Fibroblast of lung (primary cell): ENCODE results near the gene FREM1. TPM values are rescaled to one million over a fixed set of nuclear protein-coding genes. Genes with fewer than 3 reads are reported as not detected.

Experiments
- DNase-seq, 2 donors: peaks; one replicate each; pipeline versions ENCODE4 v3.0.0 to v3.0.0-alpha.2; 2010; ENCODE audit warnings: low read depth in 2 of 2
- H2AFZ ChIP-seq: 2 replicates; pipeline ENCODE4 v1.5.1; 2012; ENCODE audit warnings: low read length, control low read depth, inconsistent platforms
- H3K27ac ChIP-seq: 2 replicates; pipeline ENCODE4 v1.5.1; 2011; ENCODE audit warnings: low read length, control low read depth; ENCODE audit not compliant: insufficient read depth
- H3K27me3 ChIP-seq: 2 replicates; pipeline ENCODE4 v1.5.1; 2011; ENCODE audit warnings: mild to moderate bottlenecking, low read length; ENCODE audit not compliant: control insufficient read depth, insufficient read depth
- H3K36me3 ChIP-seq: 2 replicates; pipeline ENCODE4 v1.5.1; 2011; ENCODE audit warnings: low read length; ENCODE audit not compliant: control insufficient read depth, insufficient read depth
- H3K4me1 ChIP-seq: 2 replicates; pipeline ENCODE4 v1.5.1; 2011; ENCODE audit warnings: low read length; ENCODE audit not compliant: control insufficient read depth, insufficient read depth; ENCODE audit errors: extremely low read depth
- H3K4me2 ChIP-seq: 2 replicates; pipeline ENCODE4 v1.5.1; 2011; ENCODE audit warnings: low read length, control low read depth; ENCODE audit not compliant: insufficient read depth; ENCODE audit errors: extremely low read depth
- H3K4me3 ChIP-seq, 4 experiments: fragments of 200-600 bp in 1 of 4; sonication (generic) in 1 of 4; replicated peaks in 1 of 4; 2 replicates each; pipeline ENCODE4 v1.5.1; 2011 to 2016; ENCODE audit warnings: low read length in 4 of 4, low read depth in 3 of 4, mild to moderate bottlenecking in 3 of 4, control low read depth in 2 of 4, inconsistent platforms in 1 of 4, mixed read lengths in 1 of 4; ENCODE audit not compliant: insufficient read depth in 1 of 4; ENCODE audit errors: control extremely low read depth in 1 of 4
- H3K79me2 ChIP-seq: 2 replicates; pipeline ENCODE4 v1.5.1; 2012; ENCODE audit warnings: mild to moderate bottlenecking, low read length, inconsistent platforms; ENCODE audit not compliant: control insufficient read depth, insufficient read depth
- H3K9ac ChIP-seq: 2 replicates; pipeline ENCODE4 v1.5.1; 2011; ENCODE audit warnings: mild to moderate bottlenecking, low read length, control low read depth; ENCODE audit not compliant: insufficient read depth
- H3K9me3 ChIP-seq: 2 replicates; pipeline ENCODE4 v1.5.1; 2012; ENCODE audit warnings: low read depth, low read length; ENCODE audit not compliant: control insufficient read depth, insufficient read depth
- H4K20me1 ChIP-seq: 2 replicates; pipeline ENCODE4 v1.5.1; 2011; ENCODE audit warnings: low read length; ENCODE audit not compliant: control insufficient read depth, insufficient read depth; ENCODE audit errors: extremely low read depth
- CTCF ChIP-seq, 2 donors: IDR thresholded peaks in 1 of 2; conservative IDR thresholded peaks in 1 of 2; 1 replicate in 1 of 2; 2 replicates in 1 of 2; pipeline ENCODE4 v1.5.1; 2011 to 2012; ENCODE audit warnings: low read length in 2 of 2, control low read depth in 1 of 2, inconsistent platforms in 1 of 2, low read depth in 1 of 2, mild to moderate bottlenecking in 1 of 2
- EZH2 ChIP-seq: IDR thresholded peaks from 2 replicates; pipeline ENCODE4 v1.5.1; 2012; ENCODE audit warnings: low read length, control low read depth, mild to moderate bottlenecking; ENCODE audit errors: missing control alignments
- polyA plus RNA-seq, 2 donors: library from polyadenylated mRNA; depleted of rRNA in 1 of 2; stranded (reverse) in 1 of 2; unstranded in 1 of 2; fragments of >200 nt; gene quantifications; 2 replicates each; pipeline ENCODE4 v1.2.1, GENCODE V29; 2011 to 2012; ENCODE audit warnings: missing spikeins in 1 of 2
- total RNA-seq: library from RNA; depleted of rRNA; stranded (reverse); fragments of >200 nt; gene quantifications from 2 replicates; pipeline ENCODE4 v1.2.1, GENCODE V29; 2014

Gene FREM1
- total and polyA plus RNA-seq, 2 donors (not counting 1 experiment from before 2014, with no cell fraction given): under 0.01 to 0.01 TPM

- TF ChIP-seq CTCF (conservative IDR thresholded peaks at IDR 0.05 in 1 of 2, IDR thresholded peaks at IDR 0.05 in 1 of 2; ENCODE audit: low read depth in 1 of 2, low read length in 2 of 2): no peak
- TF ChIP-seq EZH2: no peak
- Histone ChIP-seq H3K4me1 (no peaks in the 10 kb centered on the region), H3K27me3 (no peaks in the 10 kb centered on the region), H3K79me2 (no peaks in the 10 kb centered on the region), H3K9me3 (no peaks in the 10 kb centered on the region), H3K27ac (no peak overlapping the region), H3K4me2 (no peak overlapping the region), H4K20me1 (no peaks in the 10 kb centered on the region), H2AFZ (no peak overlapping the region), H3K9ac (no peak overlapping the region), H3K36me3 (no peaks in the 10 kb centered on the region), H3K4me3 (no peak overlapping the region)
- no peak for DNase-seq
These were observed 148.6 kb downstream of the FREM1 start for GRCh38 chr9:14761584-14761983.

- Histone ChIP-seq H3K4me3 (no peak overlapping the region), H3K9me3 (no peaks in the 10 kb centered on the region), H4K20me1 (no peaks in the 10 kb centered on the region), H3K79me2 (no peaks in the 10 kb centered on the region), H3K9ac (no peak overlapping the region), H2AFZ (no peak overlapping the region), H3K4me1 (no peaks in the 10 kb centered on the region), H3K36me3 (no peaks in the 10 kb centered on the region), H3K4me2 (no peak overlapping the region), H3K27me3 (no peaks in the 10 kb centered on the region), H3K27ac (no peak overlapping the region)
- no peak for DNase-seq
- TF ChIP-seq CTCF (conservative IDR thresholded peaks at IDR 0.05 in 1 of 2, IDR thresholded peaks at IDR 0.05 in 1 of 2; ENCODE audit: low read depth in 1 of 2, low read length in 2 of 2) (no peak), EZH2 (no peak)
These were observed 150.2 kb downstream of the FREM1 start for GRCh38 chr9:14760060-14760459.

- no peak for TF ChIP-seq CTCF (conservative IDR thresholded peaks at IDR 0.05 in 1 of 2, IDR thresholded peaks at IDR 0.05 in 1 of 2; ENCODE audit: low read depth in 1 of 2, low read length in 2 of 2)
- no peak for TF ChIP-seq EZH2
- H3K79me2 ChIP-seq: no peaks in the 10 kb centered on the region
These were observed 153.9 kb downstream of the FREM1 start for GRCh38 chr9:14756291-14756690.

More at GRCh38 chr9:14756291-14756690, 153.9 kb downstream of the FREM1 start:
- no peaks in the 10 kb centered on the region for H3K9me3 ChIP-seq
- H4K20me1 ChIP-seq: no peaks in the 10 kb centered on the region
- DNase-seq: no peak
- no peaks in the 10 kb centered on the region for H3K4me1 ChIP-seq
- H3K27ac ChIP-seq: no peak overlapping the region
- H3K36me3 ChIP-seq: no peaks in the 10 kb centered on the region
- no peak overlapping the region for H3K9ac ChIP-seq
- no peak overlapping the region for H3K4me3 ChIP-seq
- H2AFZ ChIP-seq: no peak overlapping the region
- no peak overlapping the region for H3K4me2 ChIP-seq
- no peaks in the 10 kb centered on the region for H3K27me3 ChIP-seq
